Measurements from ENCODE around the gene OPCML. TPM values are rescaled to one million over a fixed set of nuclear protein-coding genes. Genes with fewer than 3 reads are reported as not detected.

Gene OPCML
- total RNA-seq, 1 experiment from 2014 or later: not detected

DNA sequence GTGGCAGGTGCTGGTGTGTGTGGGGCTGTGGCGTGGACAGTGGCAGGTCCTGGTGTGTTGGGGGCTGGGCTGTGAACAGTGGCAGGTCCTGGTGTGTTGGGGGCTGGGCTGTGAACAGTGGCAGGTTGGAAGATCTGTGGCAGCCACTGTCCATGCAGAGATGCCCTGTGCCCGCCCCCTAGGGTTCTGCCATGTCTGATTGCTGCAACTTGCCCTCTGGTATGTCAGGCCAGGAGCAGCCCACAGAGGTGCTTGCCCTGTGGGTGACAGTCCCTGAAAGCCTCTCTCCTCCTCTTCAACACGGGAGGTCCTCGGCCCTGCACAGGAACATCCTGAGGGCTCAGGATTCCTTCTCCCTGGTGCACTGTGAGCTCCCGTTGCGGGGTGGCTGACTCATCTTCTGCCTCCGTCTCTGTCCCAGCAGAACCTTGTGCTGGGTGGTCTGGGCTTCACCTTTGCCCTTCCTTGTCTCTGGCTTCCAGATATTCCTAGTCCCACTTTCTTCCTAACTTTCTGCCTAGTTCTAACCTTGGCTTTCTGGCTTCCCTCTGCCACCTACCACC is 13.5 kb downstream of the OPCML start:
- H3K9me3 ChIP-seq (ENCODE audit: insufficient read depth, low read depth): no peaks in the 10 kb centered on the region
- ChIA-PET POLR2A (ENCODE audit: unreplicated experiment) (no interaction called here), CTCF (no interaction called here)
- no peak overlapping the region for H3K4me2 ChIP-seq
- no peaks in the 10 kb centered on the region for H3K36me3 ChIP-seq (ENCODE audit: low read depth)
- TF ChIP-seq EZH2 (IDR thresholded peaks at IDR 0.05; ENCODE audit: low read depth): no peak
- TF ChIP-seq, protein P1, sequence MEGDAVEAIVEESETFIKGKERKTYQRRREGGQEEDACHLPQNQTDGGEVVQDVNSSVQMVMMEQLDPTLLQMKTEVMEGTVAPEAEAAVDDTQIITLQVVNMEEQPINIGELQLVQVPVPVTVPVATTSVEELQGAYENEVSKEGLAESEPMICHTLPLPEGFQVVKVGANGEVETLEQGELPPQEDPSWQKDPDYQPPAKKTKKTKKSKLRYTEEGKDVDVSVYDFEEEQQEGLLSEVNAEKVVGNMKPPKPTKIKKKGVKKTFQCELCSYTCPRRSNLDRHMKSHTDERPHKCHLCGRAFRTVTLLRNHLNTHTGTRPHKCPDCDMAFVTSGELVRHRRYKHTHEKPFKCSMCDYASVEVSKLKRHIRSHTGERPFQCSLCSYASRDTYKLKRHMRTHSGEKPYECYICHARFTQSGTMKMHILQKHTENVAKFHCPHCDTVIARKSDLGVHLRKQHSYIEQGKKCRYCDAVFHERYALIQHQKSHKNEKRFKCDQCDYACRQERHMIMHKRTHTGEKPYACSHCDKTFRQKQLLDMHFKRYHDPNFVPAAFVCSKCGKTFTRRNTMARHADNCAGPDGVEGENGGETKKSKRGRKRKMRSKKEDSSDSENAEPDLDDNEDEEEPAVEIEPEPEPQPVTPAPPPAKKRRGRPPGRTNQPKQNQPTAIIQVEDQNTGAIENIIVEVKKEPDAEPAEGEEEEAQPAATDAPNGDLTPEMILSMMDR (conservative IDR thresholded peaks at IDR 0.05): no peak
- intact Hi-C loops (cut with micrococcal nuclease; ENCODE audit: unreplicated experiment): no loop called here
- H3F3A ChIP-seq (ENCODE audit: insufficient read depth, low read depth): no peaks in the 10 kb centered on the region
- no peaks in the 10 kb centered on the region for H3K4me1 ChIP-seq (replicated peaks; ENCODE audit: insufficient read depth)
- no peaks in the 10 kb centered on the region for H4K20me1 ChIP-seq (ENCODE audit: insufficient read depth)
- BruUV-seq (replicated peaks): no TSS peak
- no peak overlapping the region for H2AFZ ChIP-seq
- no peaks in the 10 kb centered on the region for H3K79me2 ChIP-seq (ENCODE audit: low read depth)
- no peak overlapping the region for H3K27ac ChIP-seq
- no peak for DNase-seq
- no peak overlapping the region for H3K4me3 ChIP-seq
- peaks cover 41% of the 10 kb centered on the region for H3K27me3 ChIP-seq (ENCODE audit: insufficient read depth, low read depth)
- H3K9me2 ChIP-seq (ENCODE audit: insufficient read depth): no peaks in the 10 kb centered on the region

DNA sequence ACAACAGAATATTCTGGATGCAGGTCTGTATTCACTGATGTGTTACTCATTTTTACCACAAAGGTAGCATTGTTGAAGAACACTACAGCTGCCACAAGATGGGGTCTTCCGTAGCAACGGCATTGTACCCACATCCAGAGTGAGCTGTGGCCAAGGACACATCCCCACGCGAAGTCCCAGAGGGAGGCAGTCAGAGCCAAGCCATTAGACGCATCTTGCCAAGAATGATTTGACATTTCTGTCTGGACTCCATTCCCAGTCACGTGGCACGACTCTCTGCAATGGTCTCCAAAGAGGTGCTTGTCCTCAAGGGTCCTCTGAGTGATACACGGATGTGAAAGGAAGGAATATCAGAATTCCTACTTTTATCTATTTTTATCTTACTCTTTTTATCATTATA is 15.5 kb downstream of the OPCML start:
- DNase-seq: no peak
- H3K4me2 ChIP-seq: no peak overlapping the region
- no peaks in the 10 kb centered on the region for H3K4me1 ChIP-seq (replicated peaks; ENCODE audit: insufficient read depth)
- intact Hi-C loops (cut with micrococcal nuclease; ENCODE audit: unreplicated experiment): no loop called here
- no peaks in the 10 kb centered on the region for H4K20me1 ChIP-seq (ENCODE audit: insufficient read depth)
- no peaks in the 10 kb centered on the region for H3K9me2 ChIP-seq (ENCODE audit: insufficient read depth)
- BruUV-seq (replicated peaks): no TSS peak
- no peak overlapping the region for H3K4me3 ChIP-seq
- POLR2A ChIA-PET (ENCODE audit: unreplicated experiment): no interaction called here
- CTCF ChIA-PET: no interaction called here
- H3F3A ChIP-seq (ENCODE audit: insufficient read depth, low read depth): no peaks in the 10 kb centered on the region
- H3K79me2 ChIP-seq (ENCODE audit: low read depth): no peaks in the 10 kb centered on the region
- H3K27ac ChIP-seq: no peak overlapping the region
- peaks cover 23% of the 10 kb centered on the region for H3K27me3 ChIP-seq (ENCODE audit: insufficient read depth, low read depth)
- no peak for TF ChIP-seq EZH2 (IDR thresholded peaks at IDR 0.05; ENCODE audit: low read depth)
- TF ChIP-seq, protein P1 (conservative IDR thresholded peaks at IDR 0.05): no peak
- H2AFZ ChIP-seq: no peak overlapping the region
- no peaks in the 10 kb centered on the region for H3K9me3 ChIP-seq (ENCODE audit: insufficient read depth, low read depth)
- H3K36me3 ChIP-seq (ENCODE audit: low read depth): no peaks in the 10 kb centered on the region

- TF ChIP-seq EZH2 (IDR thresholded peaks at IDR 0.05; ENCODE audit: low read depth): no peak
- TF ChIP-seq, protein P1 (conservative IDR thresholded peaks at IDR 0.05): no peak
- Histone ChIP-seq H3K9me2 (ENCODE audit: insufficient read depth) (no peaks in the 10 kb centered on the region), H3K36me3 (ENCODE audit: low read depth) (no peaks in the 10 kb centered on the region), H4K20me1 (ENCODE audit: insufficient read depth) (no peaks in the 10 kb centered on the region), H3K9me3 (ENCODE audit: insufficient read depth, low read depth) (no peaks in the 10 kb centered on the region), H3K79me2 (ENCODE audit: low read depth) (no peaks in the 10 kb centered on the region), H3K27ac (no peak overlapping the region), H3K4me1 (replicated peaks; ENCODE audit: insufficient read depth) (no peaks in the 10 kb centered on the region), H3K4me2 (no peak overlapping the region), H3F3A (ENCODE audit: insufficient read depth, low read depth) (no peaks in the 10 kb centered on the region), H2AFZ (no peak overlapping the region), H3K4me3 (no peak overlapping the region), H3K27me3 (ENCODE audit: insufficient read depth, low read depth) (peaks cover 19% of the 10 kb centered on the region)
- ChIA-PET POLR2A (ENCODE audit: unreplicated experiment) (no interaction called here), CTCF (no interaction called here)
- BruUV-seq (replicated peaks): no TSS peak
- DNase-seq: no peak
- intact Hi-C loops (cut with micrococcal nuclease; ENCODE audit: unreplicated experiment): no loop called here
These were observed 17.2 kb downstream of the OPCML start for GRCh38 chr11:133515107-133515506.

Data from PC-9 (cell line).